UCSD-AML1 (cell line): Measurements from ENCODE around the gene TIMM22.
A peak's percentile ranks its signal among the peaks of the same experiment; 100 is the strongest.

Experiments
- DNase-seq: peaks from one replicate; lab custom pipeline; 2025; ENCODE audit not compliant: unreplicated experiment; lab: John Stamatoyannopoulos, UW

Gene TIMM22

GRCh38 chr17:1018547-1018946 is 21.6 kb downstream of the TIMM22 start:
- DNase-seq: no peak

- peak; percentile 51 for DNase-seq
Observed at GRCh38 chr17:1019451-1019850, 22.5 kb downstream of the TIMM22 start.

- no peak for DNase-seq
Observed at GRCh38 chr17:1021147-1021546, 24.2 kb downstream of the TIMM22 start.

GRCh38 chr17:1022278-1023024 is 25.5 kb downstream of the TIMM22 start:
- no peak for DNase-seq

GRCh38 chr17:1024076-1024475 is 27.1 kb downstream of the TIMM22 start:
- no peak for DNase-seq

GRCh38 chr17:1025733-1026598 is 29.0 kb downstream of the TIMM22 start:
- no peak for DNase-seq

- no peak for DNase-seq
Observed at GRCh38 chr17:1026599-1026975, 29.7 kb downstream of the TIMM22 start.

GRCh38 chr17:1027044-1027443 is 30.1 kb downstream of the TIMM22 start:
- no peak for DNase-seq

GRCh38 chr17:1029196-1029921 is 32.4 kb downstream of the TIMM22 start:
- no peak for DNase-seq

- DNase-seq: no peak
Observed at GRCh38 chr17:1029922-1030644, 33.2 kb downstream of the TIMM22 start.

GRCh38 chr17:1030684-1031532 is 34.0 kb downstream of the TIMM22 start:
- DNase-seq: no peak

GRCh38 chr17:1031711-1032110 is 34.8 kb downstream of the TIMM22 start:
- DNase-seq: no peak

GRCh38 chr17:1032391-1032790 is 35.5 kb downstream of the TIMM22 start:
- DNase-seq: no peak

- DNase-seq: peak; percentile 19
Observed at GRCh38 chr17:1033503-1033902, 36.6 kb downstream of the TIMM22 start.

- DNase-seq: no peak
Observed at GRCh38 chr17:1034652-1035210, 37.8 kb downstream of the TIMM22 start.

GRCh38 chr17:1035546-1036170 is 38.7 kb downstream of the TIMM22 start:
- DNase-seq: no peak

GRCh38 chr17:1036171-1036844 is 39.4 kb downstream of the TIMM22 start:
- DNase-seq: no peak

- DNase-seq: no peak
Observed at GRCh38 chr17:1036845-1037237, 39.9 kb downstream of the TIMM22 start.
